Measurements from ENCODE around the gene LRRC8C.

DNA sequence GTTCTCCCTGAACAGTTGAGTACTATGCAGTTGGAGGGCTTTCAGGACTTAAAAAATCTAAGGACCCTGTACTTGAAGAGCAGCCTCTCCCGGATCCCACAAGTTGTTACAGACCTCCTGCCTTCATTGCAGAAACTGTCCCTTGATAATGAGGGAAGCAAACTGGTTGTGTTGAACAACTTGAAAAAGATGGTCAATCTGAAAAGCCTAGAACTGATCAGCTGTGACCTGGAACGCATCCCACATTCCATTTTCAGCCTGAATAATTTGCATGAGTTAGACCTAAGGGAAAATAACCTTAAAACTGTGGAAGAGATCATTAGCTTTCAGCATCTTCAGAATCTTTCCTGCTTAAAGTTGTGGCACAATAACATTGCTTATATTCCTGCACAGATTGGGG, 48.7 kb upstream of the LRRC8C start:
- TF ChIP-seq CTCF (IDR thresholded peaks at IDR 0.05) (no peak), ZFX (IDR thresholded peaks at IDR 0.05; ENCODE audit: borderline replicate concordance) (no peak)
